Astrocyte (in vitro differentiated cells and primary cell): ENCODE measurements around the gene KCNC1. TPM values are rescaled to one million over a fixed set of nuclear protein-coding genes. Genes with fewer than 3 reads are reported as not detected.

Experiments
- DNase-seq: peaks from one replicate; pipeline ENCODE4 v3.0.0-alpha.2; 2010; ENCODE audit warnings: low read depth
- FAIRE-seq: peaks from 2 replicates; lab custom pipeline; 2011; peaks lifted over from hg19 to GRCh38; lab: Jason Lieb, UNC
- H2AFZ ChIP-seq: 2 replicates; pipeline ENCODE4 v1.6.0; 2012; ENCODE audit warnings: low read depth, low read length, inconsistent platforms
- H3K27ac ChIP-seq: 2 replicates; pipeline ENCODE4 v1.5.1; 2011; ENCODE audit warnings: low read depth, low read length, inconsistent platforms
- H3K27me3 ChIP-seq: 2 replicates; pipeline ENCODE4 v1.6.0; 2011; ENCODE audit warnings: low read length, inconsistent platforms; ENCODE audit not compliant: insufficient read depth
- H3K36me3 ChIP-seq: 2 replicates; pipeline ENCODE4 v1.5.1; 2011; ENCODE audit warnings: low read length, inconsistent platforms; ENCODE audit not compliant: insufficient read depth
- H3K4me1 ChIP-seq: 2 replicates; pipeline ENCODE4 v1.5.1; 2011; ENCODE audit warnings: low read length, inconsistent platforms; ENCODE audit not compliant: insufficient read depth
- H3K4me2 ChIP-seq: 2 replicates; pipeline ENCODE4 v1.6.0; 2012; ENCODE audit warnings: low read length, inconsistent platforms
- H3K4me3 ChIP-seq: 2 replicates; pipeline ENCODE4 v1.5.1; 2011; ENCODE audit warnings: low read depth, mild to moderate bottlenecking, low read length, inconsistent platforms; ENCODE audit not compliant: insufficient read depth
- H3K79me2 ChIP-seq: 2 replicates; pipeline ENCODE4 v1.6.0; 2012; ENCODE audit warnings: mild to moderate bottlenecking, low read length, inconsistent platforms; ENCODE audit not compliant: insufficient read depth
- H3K9ac ChIP-seq: 2 replicates; pipeline ENCODE4 v1.6.0; 2012; ENCODE audit warnings: mild to moderate bottlenecking, low read length, inconsistent platforms
- H3K9me3 ChIP-seq: 2 replicates; pipeline ENCODE4 v1.5.1; 2012; ENCODE audit warnings: low read depth, mild to moderate bottlenecking, low read length, inconsistent platforms; ENCODE audit not compliant: insufficient read depth
- H4K20me1 ChIP-seq: 2 replicates; pipeline ENCODE4 v1.6.0; 2012; ENCODE audit warnings: low read length, inconsistent platforms; ENCODE audit not compliant: insufficient read depth
- H3K27ac Mint-ChIP-seq: one replicate; pipeline ENCODE4 v1.8.0; 2021; ENCODE audit warnings: mild to moderate bottlenecking, mixed read lengths; ENCODE audit not compliant: unreplicated experiment
- H3K27me3 Mint-ChIP-seq: one replicate; pipeline ENCODE4 v1.8.0; 2021; ENCODE audit warnings: low read depth, mixed read lengths; ENCODE audit not compliant: unreplicated experiment
- H3K36me3 Mint-ChIP-seq: one replicate; pipeline ENCODE4 v1.8.0; 2021; ENCODE audit warnings: low read depth, mixed read lengths; ENCODE audit not compliant: unreplicated experiment
- H3K4me1 Mint-ChIP-seq: one replicate; pipeline ENCODE4 v1.8.0; 2021; ENCODE audit warnings: low read depth, mixed read lengths; ENCODE audit not compliant: unreplicated experiment
- H3K4me3 Mint-ChIP-seq: one replicate; pipeline ENCODE4 v1.8.0; 2021; ENCODE audit warnings: mild to moderate bottlenecking, moderate library complexity, mixed read lengths; ENCODE audit not compliant: unreplicated experiment
- H3K9me3 Mint-ChIP-seq: one replicate; pipeline ENCODE4 v1.8.0; 2021; ENCODE audit warnings: mild to moderate bottlenecking, mixed read lengths; ENCODE audit not compliant: unreplicated experiment
- CTCF ChIP-seq: IDR thresholded peaks from 2 replicates; pipeline ENCODE4 v1.5.1; 2011; ENCODE audit warnings: low read depth, mild to moderate bottlenecking, inconsistent platforms, low read length, moderate library complexity; ENCODE audit not compliant: insufficient read depth
- EZH2 ChIP-seq: IDR thresholded peaks from 2 replicates; pipeline ENCODE4 v1.6.1; 2012; ENCODE audit warnings: mild to moderate bottlenecking, low read length, inconsistent platforms; ENCODE audit not compliant: insufficient read depth
- total RNA-seq: library from RNA; stranded (reverse); gene quantifications from 2 replicates; pipeline ENCODE4 v1.2.1, GENCODE V29; 2021

The KCNC1 gene
- total RNA-seq, 1 donor from 2014 or later: 0.05 TPM

GRCh38 chr11:17752144-17752543, 17.6 kb downstream of the KCNC1 start:
- Histone ChIP-seq H3K4me2 (no peak overlapping the region), H3K9ac (no peak overlapping the region), H3K9me3 (no peaks in the 10 kb centered on the region), H3K4me3 (no peak overlapping the region), H3K4me1 (no peaks in the 10 kb centered on the region), H2AFZ (no peak overlapping the region), H3K27me3 (peaks cover 10% of the 10 kb centered on the region), H3K27ac (no peak overlapping the region), H3K79me2 (no peaks in the 10 kb centered on the region), H4K20me1 (no peaks in the 10 kb centered on the region), H3K36me3 (no peaks in the 10 kb centered on the region)
- Mint-ChIP-seq H3K27ac (no peak overlapping the region), H3K9me3 (peaks cover 2% of the 10 kb centered on the region), H3K27me3 (peaks cover 76% of the 10 kb centered on the region), H3K4me3 (no peak overlapping the region), H3K36me3 (no peaks in the 10 kb centered on the region), H3K4me1 (no peaks in the 10 kb centered on the region)
- no peak for FAIRE-seq
- TF ChIP-seq CTCF: no peak
- TF ChIP-seq EZH2: no peak
- DNase-seq: no peak

- Histone ChIP-seq H3K4me2 (no peak overlapping the region), H3K9me3 (no peaks in the 10 kb centered on the region), H3K36me3 (no peaks in the 10 kb centered on the region), H2AFZ (no peak overlapping the region), H3K27me3 (peaks cover 10% of the 10 kb centered on the region), H3K79me2 (no peaks in the 10 kb centered on the region), H3K27ac (no peak overlapping the region), H3K4me1 (no peaks in the 10 kb centered on the region), H4K20me1 (no peaks in the 10 kb centered on the region), H3K9ac (no peak overlapping the region), H3K4me3 (no peak overlapping the region)
- H3K4me3 Mint-ChIP-seq: no peak overlapping the region
- H3K27ac Mint-ChIP-seq: no peak overlapping the region
- TF ChIP-seq EZH2: no peak
- no peak for TF ChIP-seq CTCF
- no peaks in the 10 kb centered on the region for H3K36me3 Mint-ChIP-seq
- H3K27me3 Mint-ChIP-seq: peaks cover 76% of the 10 kb centered on the region
- H3K9me3 Mint-ChIP-seq: peaks cover 5% of the 10 kb centered on the region
- no peak for FAIRE-seq
- DNase-seq: no peak
- H3K4me1 Mint-ChIP-seq: no peaks in the 10 kb centered on the region
These were observed 18.6 kb downstream of the KCNC1 start for GRCh38 chr11:17753153-17753552.

- no peaks in the 10 kb centered on the region for H3K79me2 ChIP-seq
- H3K4me3 Mint-ChIP-seq: no peak overlapping the region
- FAIRE-seq: no peak
These were observed 19.1 kb downstream of the KCNC1 start for GRCh38 chr11:17753641-17754040.

More at GRCh38 chr11:17753641-17754040, 19.1 kb downstream of the KCNC1 start:
- H3K9ac ChIP-seq: no peak overlapping the region
- H3K36me3 ChIP-seq: no peaks in the 10 kb centered on the region
- H3K27ac Mint-ChIP-seq: no peak overlapping the region
- no peak overlapping the region for H3K4me2 ChIP-seq
- no peak overlapping the region for H3K27ac ChIP-seq
- H3K4me3 ChIP-seq: no peak overlapping the region
- no peak overlapping the region for H2AFZ ChIP-seq
- peaks cover 76% of the 10 kb centered on the region for H3K27me3 Mint-ChIP-seq
- TF ChIP-seq CTCF (no peak), EZH2 (no peak)
- H3K4me1 ChIP-seq: no peaks in the 10 kb centered on the region
- H3K9me3 Mint-ChIP-seq: peaks cover 10% of the 10 kb centered on the region
- no peaks in the 10 kb centered on the region for H4K20me1 ChIP-seq
- no peaks in the 10 kb centered on the region for H3K9me3 ChIP-seq
- H3K36me3 Mint-ChIP-seq: no peaks in the 10 kb centered on the region
- H3K27me3 ChIP-seq: peaks cover 10% of the 10 kb centered on the region
- H3K4me1 Mint-ChIP-seq: no peaks in the 10 kb centered on the region
- no peak for DNase-seq
